Natural killer cell treated with Interleukin-12 subunit alpha and Interleukin-12 subunit beta and Interleukin-15 and Interleukin-18, amount 100 ng/mL, for 72 hours (primary cell): Measurements from ENCODE around the gene EFHD2. TPM values are rescaled to one million over a fixed set of nuclear protein-coding genes. Genes with fewer than 3 reads are reported as not detected.

Source experiments
- ATAC-seq, 2 donors: fragments of 150-1000 bp; cut with Tn5 transposase in 1 of 2; sonication (Bioruptor Pico), chemical (Tn5 transposase) in 1 of 2; 2 replicates each; pipeline ENCODE4 v1.10.0; 2021
- DNase-seq: peaks from one replicate; pipeline ENCODE4 v3.0.0; 2022; ENCODE audit warnings: low spot score
- H3K27ac Mint-ChIP-seq, 2 donors: 1 replicate in 1 of 2; 2 replicates in 1 of 2; pipeline ENCODE4 v1.8.0; 2022; ENCODE audit warnings: mixed read lengths in 2 of 2, mild to moderate bottlenecking in 1 of 2, moderate library complexity in 1 of 2
- H3K27me3 Mint-ChIP-seq, 2 donors: 1 replicate in 1 of 2; 2 replicates in 1 of 2; pipeline ENCODE4 v1.8.0; 2022; ENCODE audit warnings: mixed read lengths in 2 of 2
- H3K36me3 Mint-ChIP-seq: one replicate; pipeline ENCODE4 v1.8.0; 2022; ENCODE audit warnings: mixed read lengths
- H3K4me1 Mint-ChIP-seq, 2 donors: 1 replicate in 1 of 2; 2 replicates in 1 of 2; pipeline ENCODE4 v1.8.0; 2022; ENCODE audit warnings: low read depth in 2 of 2, mixed read lengths in 2 of 2, mild to moderate bottlenecking in 1 of 2
- H3K4me3 Mint-ChIP-seq: one replicate; pipeline ENCODE4 v1.8.0; 2022; ENCODE audit warnings: mixed read lengths
- H3K9me3 Mint-ChIP-seq: 2 replicates; pipeline ENCODE4 v1.8.0; 2022; ENCODE audit warnings: mixed read lengths
- total RNA-seq, 2 donors: library from RNA; stranded (reverse); gene quantifications; one replicate each; pipeline ENCODE4 v1.2.3, GENCODE V29; 2022

The EFHD2 gene
- total RNA-seq, 2 donors from 2014 or later = 164 to 185 TPM

- DNase-seq = no peak
- Mint-ChIP-seq H3K4me3 (no peak overlapping the region), H3K27me3 (peaks cover 0 to 3% of the 10 kb centered on the region in 2 donors), H3K9me3 (no peaks in the 10 kb centered on the region), H3K27ac (no peak overlapping the region), H3K4me1 (peaks cover 8 to 9% of the 10 kb centered on the region in 2 donors), H3K36me3 (no peaks in the 10 kb centered on the region)
- no peak for ATAC-seq
Observed at GRCh38 chr1:15439325-15439724, 29.6 kb downstream of the EFHD2 start.

GRCh38 chr1:15440357-15440756, 30.7 kb downstream of the EFHD2 start:
- H3K4me1 Mint-ChIP-seq = peaks cover 5 to 6% of the 10 kb centered on the region in 2 donors
- DNase-seq = no peak
- H3K27ac Mint-ChIP-seq = no peak overlapping the region
- no peaks in the 10 kb centered on the region for H3K36me3 Mint-ChIP-seq
- ATAC-seq = no peak
- H3K27me3 Mint-ChIP-seq = peaks cover 0 to 7% of the 10 kb centered on the region in 2 donors
- no peaks in the 10 kb centered on the region for H3K9me3 Mint-ChIP-seq
- H3K4me3 Mint-ChIP-seq = no peak overlapping the region

GRCh38 chr1:15441247-15441646, 31.6 kb downstream of the EFHD2 start:
- Mint-ChIP-seq H3K9me3 (no peaks in the 10 kb centered on the region), H3K4me3 (no peak overlapping the region), H3K4me1 (peaks cover 12 to 14% of the 10 kb centered on the region in 2 donors), H3K27ac (no peak overlapping the region), H3K27me3 (peaks cover 7 to 8% of the 10 kb centered on the region in 2 donors), H3K36me3 (no peaks in the 10 kb centered on the region)
- no peak for DNase-seq
- no peak for ATAC-seq

GRCh38 chr1:15442119-15442518, 32.4 kb downstream of the EFHD2 start:
- H3K9me3 Mint-ChIP-seq = no peaks in the 10 kb centered on the region
- H3K27ac Mint-ChIP-seq = no peak overlapping the region
- DNase-seq = no peak
- H3K4me3 Mint-ChIP-seq = no peak overlapping the region
- peaks cover 7 to 8% of the 10 kb centered on the region in 2 donors for H3K27me3 Mint-ChIP-seq
- H3K4me1 Mint-ChIP-seq = peaks cover 12 to 14% of the 10 kb centered on the region in 2 donors
- H3K36me3 Mint-ChIP-seq = no peaks in the 10 kb centered on the region
- ATAC-seq = no peak

- Mint-ChIP-seq H3K27me3 (peaks cover 7 to 8% of the 10 kb centered on the region in 2 donors), H3K4me1 (peaks cover 12 to 14% of the 10 kb centered on the region in 2 donors), H3K9me3 (no peaks in the 10 kb centered on the region), H3K27ac (no peak overlapping the region), H3K4me3 (no peak overlapping the region), H3K36me3 (no peaks in the 10 kb centered on the region)
- DNase-seq (no peak), ATAC-seq (no peak)
Observed at GRCh38 chr1:15442759-15443158, 33.1 kb downstream of the EFHD2 start.

GRCh38 chr1:15443281-15443680, 33.6 kb downstream of the EFHD2 start:
- H3K36me3 Mint-ChIP-seq = no peaks in the 10 kb centered on the region
- no peak for ATAC-seq
- no peak for DNase-seq
- H3K4me3 Mint-ChIP-seq = no peak overlapping the region
- peaks cover 7 to 8% of the 10 kb centered on the region in 2 donors for H3K27me3 Mint-ChIP-seq
- H3K4me1 Mint-ChIP-seq = peaks cover 12 to 14% of the 10 kb centered on the region in 2 donors
- H3K27ac Mint-ChIP-seq = no peak overlapping the region
- H3K9me3 Mint-ChIP-seq = no peaks in the 10 kb centered on the region

GRCh38 chr1:15444468-15445389, 35.0 kb downstream of the EFHD2 start:
- no peak for ATAC-seq
- H3K27me3 Mint-ChIP-seq = peaks cover 8 to 10% of the 10 kb centered on the region in 2 donors
- DNase-seq = no peak
- H3K27ac Mint-ChIP-seq = no peak overlapping the region
- no peaks in the 10 kb centered on the region for H3K36me3 Mint-ChIP-seq
- no peak overlapping the region for H3K4me3 Mint-ChIP-seq
- H3K4me1 Mint-ChIP-seq = peaks cover 12 to 14% of the 10 kb centered on the region in 2 donors
- H3K9me3 Mint-ChIP-seq = no peaks in the 10 kb centered on the region

- Mint-ChIP-seq H3K27ac (no peak overlapping the region), H3K9me3 (no peaks in the 10 kb centered on the region), H3K27me3 (peaks cover 8 to 10% of the 10 kb centered on the region in 2 donors), H3K4me1 (peaks cover 12 to 14% of the 10 kb centered on the region in 2 donors), H3K36me3 (no peaks in the 10 kb centered on the region), H3K4me3 (peak overlapping the region; percentile 40)
- ATAC-seq = peak; percentile 52 to 60
- no peak for DNase-seq
Observed at GRCh38 chr1:15445390-15446122, 35.9 kb downstream of the EFHD2 start.

GRCh38 chr1:15446212-15446611, 36.5 kb downstream of the EFHD2 start:
- Mint-ChIP-seq H3K9me3 (no peaks in the 10 kb centered on the region), H3K27me3 (peaks cover 8 to 9% of the 10 kb centered on the region in 2 donors), H3K27ac (no peak overlapping the region), H3K4me1 (peaks cover 12 to 14% of the 10 kb centered on the region in 2 donors), H3K36me3 (no peaks in the 10 kb centered on the region), H3K4me3 (peak overlapping the region; percentile 40)
- no peak for DNase-seq
- no peak for ATAC-seq

GRCh38 chr1:15448877-15449462, 39.3 kb downstream of the EFHD2 start:
- Mint-ChIP-seq H3K36me3 (no peaks in the 10 kb centered on the region), H3K27me3 (peaks cover 7 to 8% of the 10 kb centered on the region in 2 donors), H3K27ac (no peak overlapping the region), H3K4me1 (peaks cover 12 to 14% of the 10 kb centered on the region in 2 donors), H3K4me3 (no peak overlapping the region), H3K9me3 (no peaks in the 10 kb centered on the region)
- ATAC-seq (no peak), DNase-seq (no peak)

- no peaks in the 10 kb centered on the region for H3K9me3 Mint-ChIP-seq
- no peak for DNase-seq
- no peaks in the 10 kb centered on the region for H3K36me3 Mint-ChIP-seq
- no peak for ATAC-seq
- no peak overlapping the region for H3K27ac Mint-ChIP-seq
- H3K4me3 Mint-ChIP-seq = no peak overlapping the region
- peaks cover 7 to 8% of the 10 kb centered on the region in 2 donors for H3K27me3 Mint-ChIP-seq
- H3K4me1 Mint-ChIP-seq = peaks cover 12 to 14% of the 10 kb centered on the region in 2 donors
Observed at GRCh38 chr1:15449567-15449966, 39.9 kb downstream of the EFHD2 start.

- no peak overlapping the region for H3K27ac Mint-ChIP-seq
- no peak overlapping the region for H3K4me3 Mint-ChIP-seq
- H3K4me1 Mint-ChIP-seq = peaks cover 0 to under 1% of the 10 kb centered on the region in 2 donors
- H3K36me3 Mint-ChIP-seq = no peaks in the 10 kb centered on the region
- ATAC-seq (no peak), DNase-seq (no peak)
- H3K27me3 Mint-ChIP-seq = peaks cover 1 to 4% of the 10 kb centered on the region in 2 donors
- H3K9me3 Mint-ChIP-seq = no peaks in the 10 kb centered on the region
Observed at GRCh38 chr1:15451014-15451722, 41.5 kb downstream of the EFHD2 start.

- no peaks in the 10 kb centered on the region for H3K9me3 Mint-ChIP-seq
- no peak overlapping the region for H3K4me3 Mint-ChIP-seq
- H3K27ac Mint-ChIP-seq = no peak overlapping the region
- H3K4me1 Mint-ChIP-seq = no peaks in the 10 kb centered on the region
- no peaks in the 10 kb centered on the region for H3K36me3 Mint-ChIP-seq
- peaks cover 0 to 4% of the 10 kb centered on the region in 2 donors for H3K27me3 Mint-ChIP-seq
- DNase-seq = no peak
- ATAC-seq = peak in 1 of 2 donors; percentile 58
Observed at GRCh38 chr1:15452216-15452615, 42.5 kb downstream of the EFHD2 start.
